Esophagus squamous epithelium (tissue), 5 donors: ENCODE results near the gene TOGARAM1. TPM values are rescaled to one million over a fixed set of nuclear protein-coding genes. Genes with fewer than 3 reads are reported as not detected.

Source experiments
- DNase-seq: peaks from one replicate; lab custom pipeline; 2025; lab: John Stamatoyannopoulos, UW
- H3K27ac ChIP-seq, 4 donors: fragments of 200-600 bp; sonication (generic); one replicate each; pipeline ENCODE4 v1.5.1; 2016 to 2019; ENCODE audit warnings: mild to moderate bottlenecking in 1 of 4
- H3K27me3 ChIP-seq, 4 donors: fragments of 200-600 bp; sonication (generic); 1 replicate in 3 of 4; 2 replicates in 1 of 4; pipeline versions ENCODE4 v1.5.1 to v1.6.0; 2017 to 2021; ENCODE audit warnings: antibody characterized with exemption in 1 of 4
- H3K36me3 ChIP-seq, 3 donors: fragments of 200-600 bp; sonication (generic); one replicate each; pipeline ENCODE4 v1.5.1; 2016 to 2019
- H3K4me1 ChIP-seq, 3 donors: fragments of 200-600 bp; sonication (generic); one replicate each; pipeline ENCODE4 v1.5.1; 2017 to 2019
- H3K4me3 ChIP-seq, 4 donors: fragments of 200-600 bp; sonication (generic); 1 replicate in 3 of 4; 2 replicates in 1 of 4; pipeline ENCODE4 v1.5.1; 2016 to 2019; ENCODE audit warnings: mild to moderate bottlenecking in 2 of 4, moderate library complexity in 1 of 4
- H3K9me3 ChIP-seq, 3 donors: fragments of 200-600 bp; sonication (generic); one replicate each; pipeline ENCODE4 v1.5.1; 2016 to 2019
- POLR2A ChIP-seq, 4 donors: fragments of 450-650 bp; IDR thresholded peaks; one replicate each; pipeline ENCODE4 v1.6.1; 2017; ENCODE audit warnings: antibody characterized with exemption in 4 of 4, mild to moderate bottlenecking in 4 of 4, moderate library complexity in 3 of 4
- WGBS, 2 donors: methylation state at CpG; one replicate each; pipeline ENCODE4 v1.1.5; 2018; 5-methylcytosine and 5-hydroxymethylcytosine counted together
- intact Hi-C: fragments of 100-400 bp; cut with DNase I; formaldehyde crosslinking; loops from one replicate; pipeline ENCODE4 v1.15.0; 2022
- total RNA-seq, 4 donors: library from RNA; depleted of rRNA; stranded (reverse); fragments of >200 nt; gene quantifications; one replicate each; pipeline ENCODE4 v1.1.0, GENCODE V29; 2016
- TF ChIP-seq, protein P1 (sequence below), 6 experiments: fragments of 450-650 bp in 4 of 6; fragments of 200-600 bp in 2 of 6; sonication (generic) in 2 of 6; IDR thresholded peaks; one replicate each; pipeline ENCODE4 v1.5.1; 2016 to 2019; ENCODE audit warnings: antibody characterized with exemption in 6 of 6, mild to moderate bottlenecking in 4 of 6, moderate library complexity in 4 of 6
- donor health status: DM: yes; HTN: yes; CAD: no.

The TOGARAM1 gene
- total RNA-seq, 4 donors from 2014 or later, result 5.8 to 23.7 (median 8.9) TPM

DNA sequence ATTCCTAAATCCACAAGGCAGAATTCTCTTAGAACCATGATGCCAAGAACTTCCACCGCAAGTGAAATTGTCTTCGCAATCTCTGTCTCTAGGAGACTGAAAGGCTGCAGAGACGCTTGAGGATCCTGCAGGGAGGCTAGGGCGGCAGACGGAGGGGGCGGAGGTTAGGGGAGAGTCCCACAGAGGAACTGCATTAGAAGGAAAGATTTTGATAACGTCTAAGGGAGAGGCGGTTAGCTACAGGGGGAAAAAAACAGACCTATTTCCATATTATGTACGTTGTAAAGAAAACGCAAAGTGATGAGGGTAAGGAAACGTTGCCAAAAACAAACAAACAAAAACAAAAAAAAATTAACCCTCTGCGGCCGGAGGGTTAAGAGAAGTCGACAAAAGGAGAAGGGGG lies 838 bp upstream of the TOGARAM1 start:
- Histone ChIP-seq H3K9me3 (no peaks in the 10 kb centered on the region), H3K4me3 (peak overlapping the region; percentile 65 to 94 (median 84)), H3K4me1 (peaks cover 0 to 76% (median 44%) of the 10 kb centered on the region in 3 donors), H3K27ac (peak overlapping the region; percentile 89 to 95 (median 94)), H3K36me3 (no peaks in the 10 kb centered on the region), H3K27me3 (no peaks in the 10 kb centered on the region)
- intact Hi-C loops, result loop anchor here (5.0 kb wide), 1 partner anchor 176 kb away; the partner anchor contains the start of gene FANCM
- no peak for TF ChIP-seq POLR2A (IDR thresholded peaks at IDR 0.05)
- TF ChIP-seq, protein P1, sequence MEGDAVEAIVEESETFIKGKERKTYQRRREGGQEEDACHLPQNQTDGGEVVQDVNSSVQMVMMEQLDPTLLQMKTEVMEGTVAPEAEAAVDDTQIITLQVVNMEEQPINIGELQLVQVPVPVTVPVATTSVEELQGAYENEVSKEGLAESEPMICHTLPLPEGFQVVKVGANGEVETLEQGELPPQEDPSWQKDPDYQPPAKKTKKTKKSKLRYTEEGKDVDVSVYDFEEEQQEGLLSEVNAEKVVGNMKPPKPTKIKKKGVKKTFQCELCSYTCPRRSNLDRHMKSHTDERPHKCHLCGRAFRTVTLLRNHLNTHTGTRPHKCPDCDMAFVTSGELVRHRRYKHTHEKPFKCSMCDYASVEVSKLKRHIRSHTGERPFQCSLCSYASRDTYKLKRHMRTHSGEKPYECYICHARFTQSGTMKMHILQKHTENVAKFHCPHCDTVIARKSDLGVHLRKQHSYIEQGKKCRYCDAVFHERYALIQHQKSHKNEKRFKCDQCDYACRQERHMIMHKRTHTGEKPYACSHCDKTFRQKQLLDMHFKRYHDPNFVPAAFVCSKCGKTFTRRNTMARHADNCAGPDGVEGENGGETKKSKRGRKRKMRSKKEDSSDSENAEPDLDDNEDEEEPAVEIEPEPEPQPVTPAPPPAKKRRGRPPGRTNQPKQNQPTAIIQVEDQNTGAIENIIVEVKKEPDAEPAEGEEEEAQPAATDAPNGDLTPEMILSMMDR (IDR thresholded peaks at IDR 0.05), result no peak
- WGBS, 2 donors, result 1% methylated on average over 14 of the region's 14 CpGs
- DNase-seq, result no peak

DNA sequence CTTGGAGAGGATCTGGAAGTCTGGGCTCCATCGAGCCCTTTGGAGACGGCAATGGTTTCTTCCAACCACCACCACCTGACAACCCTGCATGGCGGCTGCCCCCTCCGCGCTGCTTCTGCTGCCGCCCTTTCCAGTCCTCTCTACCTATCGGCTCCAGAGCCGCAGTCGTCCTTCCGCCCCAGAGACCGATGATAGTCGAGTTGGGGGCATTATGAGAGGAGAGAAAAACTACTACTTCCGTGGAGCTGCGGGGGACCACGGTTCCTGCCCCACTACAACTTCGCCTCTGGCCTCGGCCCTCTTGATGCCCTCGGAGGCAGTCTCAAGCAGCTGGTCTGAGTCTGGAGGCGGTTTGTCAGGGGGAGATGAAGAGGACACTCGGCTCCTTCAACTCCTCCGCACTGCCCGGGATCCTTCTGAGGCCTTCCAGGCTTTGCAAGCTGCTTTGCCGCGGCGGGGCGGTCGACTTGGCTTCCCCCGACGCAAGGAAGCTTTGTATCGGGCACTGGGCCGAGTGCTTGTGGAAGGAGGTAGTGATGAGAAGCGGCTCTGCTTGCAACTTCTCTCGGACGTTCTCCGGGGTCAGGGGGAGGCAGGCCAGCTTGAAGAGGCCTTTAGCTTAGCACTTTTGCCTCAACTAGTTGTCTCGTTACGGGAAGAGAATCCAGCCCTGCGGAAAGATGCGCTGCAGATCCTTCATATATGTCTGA lies 499 bp downstream of the TOGARAM1 start:
- no peaks in the 10 kb centered on the region for H3K36me3 ChIP-seq
- intact Hi-C loops, result loop anchor here (5.0 kb wide), 1 partner anchor 175 kb away; the partner anchor contains the start of gene FANCM
- no peak for DNase-seq
- 1 to 4% methylated on average over 20 to 23 of the region's 39 CpGs for WGBS, 2 donors
- TF ChIP-seq, protein P1 (IDR thresholded peaks at IDR 0.05), result peak in 1 of 6 experiments; percentile 2
- no peak for TF ChIP-seq POLR2A (IDR thresholded peaks at IDR 0.05)
- peaks cover 0 to 85% (median 49%) of the 10 kb centered on the region in 3 donors for H3K4me1 ChIP-seq
- no peaks in the 10 kb centered on the region for H3K9me3 ChIP-seq
- no peaks in the 10 kb centered on the region for H3K27me3 ChIP-seq
- H3K4me3 ChIP-seq, result peak overlapping the region; percentile 65 to 94 (median 84)
- H3K27ac ChIP-seq, result peak overlapping the region; percentile 89 to 95 (median 94)

DNA sequence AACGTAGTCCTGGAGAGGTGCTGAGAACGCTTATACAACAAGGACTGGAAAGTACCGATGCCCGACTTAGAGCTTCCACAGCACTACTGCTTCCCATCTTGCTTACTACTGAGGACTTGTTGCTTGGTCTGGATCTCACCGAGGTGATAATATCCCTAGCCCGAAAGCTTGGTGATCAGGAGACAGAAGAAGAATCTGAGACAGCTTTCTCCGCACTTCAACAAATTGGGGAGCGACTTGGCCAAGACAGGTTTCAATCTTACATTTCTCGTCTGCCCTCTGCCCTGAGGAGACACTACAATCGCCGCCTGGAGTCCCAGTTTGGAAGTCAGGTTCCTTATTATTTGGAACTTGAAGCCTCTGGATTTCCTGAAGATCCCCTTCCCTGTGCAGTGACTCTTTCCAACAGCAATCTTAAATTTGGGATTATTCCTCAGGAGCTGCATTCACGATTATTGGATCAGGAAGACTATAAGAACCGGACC lies 1.1 kb downstream of the TOGARAM1 start:
- H3K27ac ChIP-seq, result peak overlapping the region; percentile 89 to 95 (median 94)
- intact Hi-C loops, result loop anchor here (5.0 kb wide), 1 partner anchor 174 kb away; the partner anchor contains the start of gene FANCM
- no peaks in the 10 kb centered on the region for H3K27me3 ChIP-seq
- H3K4me1 ChIP-seq, result peaks cover 0 to 85% (median 51%) of the 10 kb centered on the region in 3 donors
- no peak for TF ChIP-seq POLR2A (IDR thresholded peaks at IDR 0.05)
- TF ChIP-seq, protein P1 (IDR thresholded peaks at IDR 0.05), result no peak
- peak overlapping the region; percentile 65 to 94 (median 84) for H3K4me3 ChIP-seq
- H3K36me3 ChIP-seq, result no peaks in the 10 kb centered on the region
- 10 to 14% methylated on average over 12 to 13 of the region's 13 CpGs for WGBS, 2 donors
- DNase-seq, result no peak
- no peaks in the 10 kb centered on the region for H3K9me3 ChIP-seq

DNA sequence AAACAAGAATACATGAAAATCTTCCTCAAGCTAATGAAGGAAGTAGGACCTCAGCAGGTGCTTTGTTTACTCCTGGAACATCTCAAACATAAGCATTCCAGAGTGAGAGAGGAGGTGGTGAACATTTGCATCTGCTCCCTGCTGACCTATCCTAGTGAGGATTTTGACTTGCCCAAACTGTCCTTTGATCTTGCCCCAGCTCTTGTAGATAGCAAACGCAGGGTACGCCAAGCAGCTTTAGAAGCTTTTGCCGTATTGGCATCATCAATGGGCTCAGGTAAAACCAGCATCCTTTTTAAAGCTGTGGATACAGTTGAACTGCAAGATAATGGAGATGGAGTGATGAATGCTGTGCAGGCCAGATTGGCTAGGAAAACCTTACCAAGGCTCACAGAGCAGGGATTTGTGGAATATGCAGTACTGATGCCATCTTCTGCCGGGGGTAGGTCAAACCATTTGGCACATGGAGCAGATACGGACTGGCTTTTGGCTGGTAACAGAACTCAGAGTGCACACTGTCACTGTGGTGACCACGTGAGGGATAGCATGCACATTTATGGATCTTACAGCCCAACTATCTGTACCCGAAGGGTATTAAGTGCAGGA lies 1.9 kb downstream of the TOGARAM1 start:
- Histone ChIP-seq H3K36me3 (peaks cover 0 to 7% (median 0%) of the 10 kb centered on the region in 3 donors), H3K27me3 (no peaks in the 10 kb centered on the region), H3K4me1 (peaks cover 0 to 85% (median 50%) of the 10 kb centered on the region in 3 donors), H3K4me3 (peak overlapping the region; percentile 65 to 94 (median 84)), H3K27ac (peak overlapping the region in 1 of 4 donors; percentile 95), H3K9me3 (no peaks in the 10 kb centered on the region)
- DNase-seq, result no peak
- TF ChIP-seq, protein P1 (IDR thresholded peaks at IDR 0.05), result no peak
- TF ChIP-seq POLR2A (IDR thresholded peaks at IDR 0.05), result no peak
- 14 to 17% methylated on average over 5 to 7 of the region's 7 CpGs for WGBS, 2 donors
- intact Hi-C loops, result loop anchor here (5.0 kb wide), 1 partner anchor 173 kb away; the partner anchor contains the start of gene FANCM
